DMS53 (cell line): ENCODE results near the gene SCAND1.
"Not testable (repeated sequence)": the region's sequence is repeated elsewhere in the genome, so short reads cannot be mapped to it uniquely, and the experiment has no call there.

ENCODE experiments used
- DNase-seq: peaks from one replicate; lab custom pipeline; 2025; lab: John Stamatoyannopoulos, UW

Gene SCAND1

DNA sequence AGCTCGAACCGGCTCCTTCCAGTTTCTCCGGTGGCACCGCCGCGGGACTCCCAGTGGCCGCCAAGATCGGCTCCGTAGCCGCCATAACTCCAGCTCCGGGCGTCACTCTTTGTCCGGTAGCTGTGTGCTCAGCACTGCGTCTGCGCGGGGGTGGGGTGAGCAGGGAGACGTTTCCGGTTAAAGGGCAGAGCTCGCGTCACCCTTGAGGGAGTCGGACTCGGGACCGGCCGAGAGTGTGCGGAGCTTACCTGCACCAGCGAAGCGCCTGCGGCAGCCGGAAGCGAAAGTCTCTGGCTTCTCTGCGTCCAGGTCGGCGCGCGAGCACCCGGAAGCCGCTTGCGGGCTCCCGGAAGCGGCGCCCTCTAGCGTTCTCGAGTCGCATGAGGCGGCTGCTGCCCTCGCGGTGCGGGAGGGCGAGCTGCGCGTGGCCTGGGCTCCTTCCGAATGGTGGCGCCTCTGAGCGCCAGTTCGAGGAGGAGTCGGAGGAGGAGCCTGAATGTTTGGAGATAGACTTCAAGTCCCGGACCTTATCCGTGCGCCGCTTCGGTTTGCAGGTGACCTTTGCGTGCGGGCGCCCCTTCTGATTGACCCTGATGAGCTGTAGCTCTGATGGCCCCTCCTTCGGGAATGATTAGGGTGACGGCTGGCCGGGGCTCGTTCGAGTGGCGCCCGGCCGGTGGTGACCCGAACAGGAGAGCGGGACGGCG, at the start of gene SCAND1:
SCAND1 (minus strand) TSS at position 303 of the 707 bp plus-strand sequence; CDS start at position 85, 218 bp downstream.
- peak; percentile 99 for DNase-seq

GRCh38 chr20:36004045-36004444, 49.7 kb upstream of the SCAND1 start:
- DNase-seq, result no peak

DNA sequence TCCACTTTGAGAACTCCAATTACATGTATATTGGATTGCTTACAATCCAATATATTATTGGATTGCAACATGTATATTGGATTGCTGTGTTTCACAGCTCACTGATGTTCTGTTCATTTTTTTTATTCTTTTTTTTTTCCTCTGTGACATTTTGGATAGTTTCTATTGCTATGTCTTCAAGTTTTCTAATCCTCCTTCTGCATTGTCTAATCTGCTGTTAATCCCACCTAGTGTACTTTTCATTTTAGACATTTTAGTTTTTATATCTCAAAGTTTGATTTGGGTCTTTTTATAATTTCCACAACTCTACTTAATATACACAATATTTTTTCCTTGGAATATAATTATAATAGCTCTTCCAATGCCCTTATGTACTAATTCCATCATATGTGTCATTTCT, 48.6 kb upstream of the SCAND1 start:
- DNase-seq, result no peak

- not testable (repeated sequence) for DNase-seq
Observed at GRCh38 chr20:36001331-36001730, 47.0 kb upstream of the SCAND1 start.

DNA sequence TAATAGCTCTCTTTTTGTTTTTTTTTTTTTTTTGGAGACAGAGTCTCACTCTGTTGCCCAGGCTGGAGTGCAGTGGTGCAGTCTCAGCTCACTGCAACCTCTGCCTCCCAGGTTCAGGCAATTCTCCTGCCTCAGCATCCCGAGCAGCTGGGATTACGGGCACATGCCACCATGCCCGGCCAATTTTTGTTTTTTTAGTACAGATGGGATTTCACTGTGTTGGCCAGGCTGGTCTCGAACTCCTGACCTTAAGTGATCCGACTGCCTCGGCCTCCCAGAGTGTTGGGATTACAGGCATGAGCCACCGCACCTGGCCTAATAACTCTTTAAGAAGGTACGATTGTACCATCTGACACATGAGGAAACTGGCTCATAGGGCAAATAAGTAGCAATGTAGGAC, 42.2 kb upstream of the SCAND1 start:
- DNase-seq, result not testable (repeated sequence)

- DNase-seq, result peak; percentile 93
Observed at GRCh38 chr20:35994994-35995453, 40.7 kb upstream of the SCAND1 start.

DNA sequence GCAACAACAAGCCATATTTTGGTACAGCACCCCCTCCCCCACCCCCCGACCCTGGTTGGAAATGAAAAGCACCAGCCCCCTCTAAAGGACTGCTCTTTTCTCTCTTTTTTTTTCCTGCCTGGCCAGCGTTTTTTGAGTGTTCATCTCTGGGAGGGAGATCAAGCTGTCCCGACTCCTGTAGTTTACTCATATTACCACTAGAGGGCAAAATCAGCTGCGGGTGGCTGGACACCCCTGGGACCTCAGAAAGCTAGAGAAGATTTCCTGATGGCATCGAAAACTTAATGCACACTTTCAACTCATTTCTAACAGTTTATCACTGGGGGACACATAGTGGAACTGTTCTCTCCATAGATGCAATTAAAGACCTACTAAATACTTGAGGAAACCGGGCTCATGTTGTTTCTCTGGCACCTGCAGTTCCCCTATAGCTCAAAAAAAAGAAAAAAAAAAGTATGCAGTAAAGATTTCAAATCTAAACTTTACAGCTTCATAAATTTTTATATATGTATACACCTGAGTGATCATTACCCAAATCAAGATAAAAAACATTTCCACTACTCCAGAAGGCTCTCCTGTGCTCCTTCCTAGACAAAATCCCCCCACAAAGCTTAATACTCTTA, 38.5 kb upstream of the SCAND1 start:
- DNase-seq, result peak; percentile 83

- peak; percentile 58 for DNase-seq
Observed at GRCh38 chr20:35991142-35991771, 37.0 kb upstream of the SCAND1 start.

DNA sequence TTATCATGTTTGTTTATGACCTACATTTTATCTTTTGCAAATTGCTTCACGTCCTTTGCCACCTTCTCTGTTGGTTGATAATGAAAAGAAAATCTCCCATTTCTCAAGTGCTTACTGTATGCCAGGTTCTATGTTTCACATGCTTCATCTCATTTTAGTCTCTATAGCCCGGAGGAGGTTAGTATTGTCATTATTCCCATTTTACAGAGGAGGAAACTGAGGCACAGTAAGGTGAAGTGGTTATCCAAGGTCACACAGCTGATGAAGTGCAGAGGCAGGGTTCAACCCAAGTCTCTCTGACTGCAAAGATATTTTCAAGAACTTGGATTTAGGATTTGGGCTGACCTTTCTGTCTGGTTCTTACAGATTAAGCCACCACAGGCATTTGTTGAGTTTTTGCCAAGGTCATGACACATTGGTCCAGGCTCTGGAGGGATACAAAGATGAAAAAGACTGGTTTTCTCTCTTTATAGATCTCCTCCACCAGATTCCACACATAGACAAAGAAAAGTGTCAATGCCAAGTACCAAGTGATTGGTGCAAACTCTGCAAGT, 34.7 kb upstream of the SCAND1 start:
- DNase-seq, result no peak

GRCh38 chr20:35985806-35986205, 31.5 kb upstream of the SCAND1 start:
- peak; percentile 64 for DNase-seq

GRCh38 chr20:35984382-35984781, 30.1 kb upstream of the SCAND1 start:
- no peak for DNase-seq

DNA sequence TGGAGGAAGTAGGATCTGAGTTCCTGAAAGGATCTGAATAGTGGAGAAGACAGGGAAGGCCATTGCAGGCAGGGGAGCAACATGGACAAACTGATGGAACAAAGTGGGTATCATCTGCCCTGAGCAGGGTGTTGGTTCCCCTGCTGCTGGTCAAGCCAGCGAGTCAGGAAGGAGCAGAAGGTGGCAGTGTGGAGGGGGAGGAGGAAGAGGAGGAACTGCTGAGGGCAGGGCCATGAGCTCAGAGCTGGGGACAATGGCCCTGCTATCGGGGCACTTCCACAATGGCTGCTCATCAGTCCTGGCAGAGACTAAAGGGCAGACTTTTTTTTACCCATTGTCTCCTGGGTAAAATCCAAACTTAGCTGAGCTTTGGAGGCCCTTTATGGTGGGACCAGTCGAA, 27.7 kb upstream of the SCAND1 start:
- no peak for DNase-seq

DNA sequence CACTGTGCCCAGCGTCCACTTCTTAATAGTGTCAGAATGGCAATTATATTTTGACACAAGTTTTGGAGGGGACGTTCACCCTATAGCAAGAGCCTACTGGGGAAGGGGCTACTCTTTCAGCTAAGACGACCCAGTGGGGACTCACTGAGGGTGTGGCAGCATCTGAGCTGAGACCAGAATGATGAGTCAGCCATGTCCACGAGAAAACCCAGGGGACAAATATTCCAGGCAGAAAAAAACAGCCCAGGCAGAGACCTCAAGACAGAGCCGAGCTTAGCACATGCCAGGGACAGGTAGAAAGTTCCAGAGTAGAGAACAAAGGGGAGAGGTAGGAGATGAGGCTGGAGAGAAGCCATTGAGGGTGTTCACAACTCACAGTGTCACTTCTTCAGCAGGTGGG, 25.2 kb upstream of the SCAND1 start:
- no peak for DNase-seq

DNA sequence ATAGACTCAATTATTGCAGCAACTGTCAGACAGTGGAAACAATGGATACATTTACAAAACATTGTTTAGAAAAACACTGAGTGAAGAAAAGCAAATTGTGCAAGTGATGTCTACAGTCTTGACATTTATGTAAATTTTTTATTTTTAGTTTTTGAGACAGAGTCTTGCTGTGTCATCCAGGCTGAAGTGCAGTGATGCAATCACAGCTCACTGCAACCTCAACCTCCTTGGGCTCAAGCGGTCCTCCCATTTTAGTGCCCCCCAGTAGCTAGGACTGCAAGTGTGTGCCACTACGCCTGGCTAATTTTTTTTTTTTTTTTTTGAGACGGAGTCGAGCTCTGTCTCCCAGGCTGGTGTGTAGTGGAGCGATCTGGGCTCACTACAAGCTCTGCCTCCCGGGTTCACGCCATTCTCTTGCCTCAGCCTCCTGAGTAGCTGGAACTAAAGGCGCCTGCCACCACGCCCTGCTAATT, 23.8 kb upstream of the SCAND1 start:
- no peak for DNase-seq

- no peak for DNase-seq
Observed at GRCh38 chr20:35975576-35976373, 21.5 kb upstream of the SCAND1 start.

DNA sequence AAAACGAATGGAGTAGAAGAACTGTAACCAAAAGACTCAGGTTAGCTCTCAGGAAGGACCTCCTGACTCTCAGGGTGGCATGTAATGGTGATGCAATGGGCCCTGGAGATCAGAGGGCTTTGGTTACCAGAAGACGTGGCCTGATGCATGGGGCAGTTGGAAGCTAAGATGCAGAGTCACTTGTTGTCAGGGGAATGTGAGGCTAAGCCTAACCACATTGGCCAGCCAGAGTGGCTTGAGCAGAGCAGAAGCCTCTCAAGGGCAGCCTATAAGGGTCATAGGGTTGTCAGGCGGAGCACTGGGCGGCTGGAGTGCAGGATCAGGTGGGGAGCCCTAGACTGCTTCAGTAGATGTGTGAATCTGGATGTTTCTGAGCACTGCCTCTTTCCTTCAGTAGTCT, 20.0 kb upstream of the SCAND1 start:
- DNase-seq, result no peak

DNA sequence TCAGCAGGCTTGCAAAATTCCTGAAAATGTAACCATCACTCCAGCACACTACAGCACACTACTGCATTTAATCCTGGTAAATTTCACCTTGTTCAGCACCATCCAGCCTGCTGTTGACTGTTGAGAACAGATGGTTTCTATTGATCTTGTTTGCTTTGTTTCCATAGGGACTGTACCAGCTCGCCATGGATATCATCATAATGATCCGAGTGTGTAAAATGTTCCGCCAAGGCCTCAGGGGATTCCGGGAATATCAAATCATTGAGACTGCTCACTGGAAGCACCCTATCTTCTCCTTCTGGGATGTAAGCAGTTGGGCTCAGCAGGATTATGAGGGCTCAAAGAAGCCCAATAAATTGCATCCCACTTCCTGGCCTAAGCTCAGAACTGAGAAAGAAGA, 18.2 kb upstream of the SCAND1 start:
- DNase-seq, result peak; percentile 47

DNA sequence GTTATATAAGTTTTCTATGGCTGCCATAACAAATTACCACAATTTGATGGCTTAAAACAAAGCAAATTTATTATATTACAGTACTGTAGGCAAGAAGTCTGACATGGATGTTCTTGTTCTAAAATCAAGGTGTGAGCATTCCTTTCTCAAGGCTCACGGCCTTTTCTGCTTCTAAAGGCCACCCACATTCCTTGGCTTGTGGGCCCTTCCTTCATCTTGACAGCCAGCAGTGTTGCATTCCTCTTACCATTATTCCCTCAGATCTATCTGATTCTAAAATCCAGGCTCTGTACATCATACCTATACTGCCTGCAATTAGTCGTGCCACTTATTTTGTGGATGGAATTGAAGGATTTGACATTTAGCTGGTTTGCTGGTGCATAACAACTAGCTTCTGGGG, 17.7 kb upstream of the SCAND1 start:
- DNase-seq, result no peak

- DNase-seq, result peak; percentile 29
Observed at GRCh38 chr20:35968930-35969329, 14.6 kb upstream of the SCAND1 start.

DNA sequence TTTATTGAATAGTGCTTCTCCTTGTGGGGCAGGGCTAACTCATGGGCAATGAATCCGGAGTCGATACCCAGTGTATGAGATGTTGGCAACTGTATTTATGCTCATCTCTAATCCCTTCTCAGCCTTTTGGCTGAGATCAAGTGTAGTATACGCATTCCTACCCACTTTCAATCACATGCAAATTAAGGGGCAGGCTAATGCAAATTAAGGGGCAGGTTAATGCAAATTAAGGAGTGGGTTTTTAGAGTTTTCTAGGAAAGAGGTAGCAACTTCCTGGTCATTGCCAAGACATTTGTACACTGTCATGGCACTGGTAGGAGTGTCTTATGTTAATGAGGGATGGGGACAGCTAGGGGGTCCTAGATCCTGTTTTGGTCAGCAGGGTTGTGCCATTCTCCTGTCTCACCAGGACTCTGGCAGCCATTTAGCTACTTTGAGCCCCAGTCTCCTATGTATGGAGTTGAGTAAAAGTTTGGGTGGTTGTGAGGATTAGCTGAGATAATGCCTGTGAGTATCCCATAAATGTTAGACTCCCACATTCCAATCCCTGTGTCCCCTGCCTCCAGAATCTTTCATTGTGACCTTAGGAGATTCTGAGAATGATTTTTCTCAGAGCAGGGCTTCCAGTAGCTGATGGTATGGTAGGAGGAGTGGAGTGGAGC, 13.8 kb upstream of the SCAND1 start, which contains the start of gene CNBD2:
CNBD2 (plus strand) TSS at position 612 of the 662 bp plus-strand sequence. CDS start 173 bp downstream, outside the sequence.
- no peak for DNase-seq

DNA sequence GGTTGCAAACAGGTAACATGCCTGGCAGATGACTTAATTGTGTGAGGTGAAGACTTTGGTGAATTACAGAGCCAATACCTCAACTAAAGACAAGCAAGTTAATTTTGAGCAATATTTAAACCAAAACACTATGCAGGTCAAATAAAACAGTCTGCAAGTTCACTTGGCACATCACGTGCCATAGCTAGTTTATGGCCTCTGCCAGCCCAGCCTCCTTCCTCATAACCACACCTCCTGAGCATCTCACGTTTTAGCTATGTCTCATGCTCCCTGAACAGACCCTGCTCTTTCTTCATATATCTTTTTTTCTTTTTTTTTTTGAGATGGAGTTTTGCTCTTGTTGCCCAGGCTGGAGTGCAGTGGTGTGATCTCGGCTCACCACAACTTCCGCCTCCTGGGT, 9.6 kb upstream of the SCAND1 start:
- DNase-seq, result no peak
